Panc1 (cell line): ENCODE data around the gene NSMCE1. TPM values are rescaled to one million over a fixed set of nuclear protein-coding genes. Genes with fewer than 3 reads are reported as not detected.

Source experiments
- ATAC-seq: fragments of 200-7000 bp; cut with Tn5 transposase; 2 replicates; pipeline ENCODE4 v1.9.1; 2020; ENCODE audit warnings: mild to moderate bottlenecking, moderate library complexity
- BruUV-seq: library from RNA; stranded (reverse); fragments of 400-500 nt; replicated peaks from 2 replicates; lab custom pipeline; 2021; lab: Mats Ljungman, UMichigan
- CTCF ChIA-PET: fragments of 300-600 bp; sonication (Branson Sonifier 250); formaldehyde crosslinking; loops from one replicate; lab custom pipeline; 2022; ENCODE audit warnings: antibody characterized with exemption; lab: Charles Lee
- POLR2A ChIA-PET: fragments of 300-600 bp; sonication (Branson Sonifier 250); formaldehyde crosslinking; loops from one replicate; lab custom pipeline; 2022; ENCODE audit warnings: antibody characterized with exemption; lab: Charles Lee
- DNase-seq: peaks from one replicate; pipeline ENCODE4 v3.0.0-alpha.2; 2010; ENCODE audit warnings: low read depth, low spot score
- H3K27ac ChIP-seq: 2 replicates; pipeline ENCODE4 v1.5.1; 2011; ENCODE audit warnings: mild to moderate bottlenecking, low read length, inconsistent platforms
- H3K27me3 ChIP-seq: fragments of 200-500 bp; sonication (Bioruptor generic); 2 replicates; pipeline ENCODE4 v1.6.0; 2014; ENCODE audit warnings: low read length, inconsistent platforms; ENCODE audit not compliant: control insufficient read depth, insufficient read depth
- H3K36me3 ChIP-seq: fragments of 200-500 bp; sonication (Bioruptor generic); 2 replicates; pipeline ENCODE4 v1.5.1; 2014; ENCODE audit warnings: inconsistent platforms, mild to moderate bottlenecking, low read length, moderate library complexity; ENCODE audit not compliant: control insufficient read depth, insufficient read depth
- H3K4me1 ChIP-seq: 2 replicates; pipeline ENCODE4 v1.5.1; 2011; ENCODE audit warnings: inconsistent platforms, mild to moderate bottlenecking, low read length, moderate library complexity; ENCODE audit not compliant: control insufficient read depth, insufficient read depth
- H3K4me3 ChIP-seq, 2 experiments: 2 replicates each; pipeline ENCODE4 v1.5.1; 2011 to 2012; ENCODE audit warnings: low read depth in 2 of 2, low read length in 2 of 2, mild to moderate bottlenecking in 2 of 2, inconsistent platforms in 1 of 2, moderate library complexity in 1 of 2
- H3K9me3 ChIP-seq: fragments of 200-500 bp; sonication (Bioruptor generic); 2 replicates; pipeline ENCODE4 v1.5.1; 2014; ENCODE audit warnings: low read depth, mild to moderate bottlenecking, inconsistent platforms, low read length, moderate library complexity; ENCODE audit not compliant: control insufficient read depth, insufficient read depth
- POLR2AphosphoS5 ChIP-seq: IDR thresholded peaks from 2 replicates; pipeline ENCODE4 v1.6.1; 2012; ENCODE audit warnings: mild to moderate bottlenecking, low read depth, low read length, moderate library complexity
- SIN3A ChIP-seq: IDR thresholded peaks from 2 replicates; pipeline ENCODE4 v1.6.1; 2012; ENCODE audit warnings: low read depth, mild to moderate bottlenecking, low read length, moderate library complexity, borderline replicate concordance; ENCODE audit not compliant: insufficient read depth
- TCF7L2 ChIP-seq: IDR thresholded peaks from 2 replicates; pipeline ENCODE4 v1.6.1; 2011; ENCODE audit warnings: mild to moderate bottlenecking, low read depth, low read length, inconsistent platforms
- in situ Hi-C: cut with HindIII; loops from 2 replicates; pipeline ENCODE4 v1.10.0; 2016; ENCODE audit warnings: low sequenced_read_pairs, low pct_unique_long_range_greater_than_20kb
- intact Hi-C: fragments of 100-400 bp; cut with micrococcal nuclease; formaldehyde crosslinking; loops from one replicate; pipeline ENCODE4 v1.10.0; 2022; ENCODE audit not compliant: unreplicated experiment
- total RNA-seq: library from RNA; stranded (reverse); gene quantifications from one replicate; pipeline ENCODE4 v1.2.1, GENCODE V29; 2021; ENCODE audit not compliant: unreplicated experiment
- TF ChIP-seq, protein P1 (sequence below), 2 experiments: IDR thresholded peaks; 2 replicates each; pipeline ENCODE4 v1.6.1; 2011 to 2012; ENCODE audit warnings: low read depth in 2 of 2, control low read depth in 1 of 2, low read length in 1 of 2, mild to moderate bottlenecking in 1 of 2, moderate library complexity in 1 of 2; ENCODE audit not compliant: insufficient read depth in 1 of 2
- TF ChIP-seq, protein P2 (sequence below): fragments of 450-650 bp; IDR thresholded peaks from 2 replicates; pipeline ENCODE4 v1.5.1; 2017; ENCODE audit warnings: mild to moderate bottlenecking

Gene NSMCE1
- total RNA-seq, 1 experiment from 2014 or later = 48.2 TPM

DNA sequence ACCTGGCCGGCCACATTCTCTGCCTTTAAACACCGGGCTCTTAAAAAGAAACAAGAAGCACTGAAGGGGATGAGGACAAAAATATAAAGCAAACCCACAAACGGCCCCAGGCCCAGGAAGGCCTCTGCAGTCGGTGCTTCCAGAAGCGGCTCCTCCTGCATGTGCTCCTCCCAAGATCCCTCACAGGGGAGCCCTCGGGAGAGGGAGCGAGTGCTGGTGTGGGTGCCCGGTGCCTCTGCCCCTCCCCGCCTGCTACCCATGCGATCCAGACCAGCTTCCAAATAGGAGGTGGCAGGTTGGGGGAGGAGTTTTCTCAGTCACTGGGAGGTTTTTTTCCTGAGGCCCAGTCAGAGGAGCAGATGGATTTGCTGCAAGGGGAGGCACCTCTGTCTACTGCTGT is 49.4 kb downstream of the NSMCE1 start:
- Histone ChIP-seq H3K9me3 (no peaks in the 10 kb centered on the region), H3K27ac (no peak overlapping the region), H3K27me3 (no peaks in the 10 kb centered on the region), H3K36me3 (no peaks in the 10 kb centered on the region), H3K4me1 (no peaks in the 10 kb centered on the region), H3K4me3 (no peak overlapping the region)
- no TSS peak for BruUV-seq
- no peak for DNase-seq
- intact Hi-C loops (no loop called here), in situ Hi-C loops (no loop called here)
- POLR2A ChIA-PET = no interaction called here
- ATAC-seq = no peak
- TF ChIP-seq SIN3A (no peak), POLR2AphosphoS5 (no peak), TCF7L2 (no peak)
- TF ChIP-seq, protein P1, sequence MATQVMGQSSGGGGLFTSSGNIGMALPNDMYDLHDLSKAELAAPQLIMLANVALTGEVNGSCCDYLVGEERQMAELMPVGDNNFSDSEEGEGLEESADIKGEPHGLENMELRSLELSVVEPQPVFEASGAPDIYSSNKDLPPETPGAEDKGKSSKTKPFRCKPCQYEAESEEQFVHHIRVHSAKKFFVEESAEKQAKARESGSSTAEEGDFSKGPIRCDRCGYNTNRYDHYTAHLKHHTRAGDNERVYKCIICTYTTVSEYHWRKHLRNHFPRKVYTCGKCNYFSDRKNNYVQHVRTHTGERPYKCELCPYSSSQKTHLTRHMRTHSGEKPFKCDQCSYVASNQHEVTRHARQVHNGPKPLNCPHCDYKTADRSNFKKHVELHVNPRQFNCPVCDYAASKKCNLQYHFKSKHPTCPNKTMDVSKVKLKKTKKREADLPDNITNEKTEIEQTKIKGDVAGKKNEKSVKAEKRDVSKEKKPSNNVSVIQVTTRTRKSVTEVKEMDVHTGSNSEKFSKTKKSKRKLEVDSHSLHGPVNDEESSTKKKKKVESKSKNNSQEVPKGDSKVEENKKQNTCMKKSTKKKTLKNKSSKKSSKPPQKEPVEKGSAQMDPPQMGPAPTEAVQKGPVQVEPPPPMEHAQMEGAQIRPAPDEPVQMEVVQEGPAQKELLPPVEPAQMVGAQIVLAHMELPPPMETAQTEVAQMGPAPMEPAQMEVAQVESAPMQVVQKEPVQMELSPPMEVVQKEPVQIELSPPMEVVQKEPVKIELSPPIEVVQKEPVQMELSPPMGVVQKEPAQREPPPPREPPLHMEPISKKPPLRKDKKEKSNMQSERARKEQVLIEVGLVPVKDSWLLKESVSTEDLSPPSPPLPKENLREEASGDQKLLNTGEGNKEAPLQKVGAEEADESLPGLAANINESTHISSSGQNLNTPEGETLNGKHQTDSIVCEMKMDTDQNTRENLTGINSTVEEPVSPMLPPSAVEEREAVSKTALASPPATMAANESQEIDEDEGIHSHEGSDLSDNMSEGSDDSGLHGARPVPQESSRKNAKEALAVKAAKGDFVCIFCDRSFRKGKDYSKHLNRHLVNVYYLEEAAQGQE (IDR thresholded peaks at IDR 0.05; ENCODE audit: insufficient read depth in 1 of 2, low read depth in 2 of 2, low read length in 1 of 2) = no peak
- TF ChIP-seq, protein P2, sequence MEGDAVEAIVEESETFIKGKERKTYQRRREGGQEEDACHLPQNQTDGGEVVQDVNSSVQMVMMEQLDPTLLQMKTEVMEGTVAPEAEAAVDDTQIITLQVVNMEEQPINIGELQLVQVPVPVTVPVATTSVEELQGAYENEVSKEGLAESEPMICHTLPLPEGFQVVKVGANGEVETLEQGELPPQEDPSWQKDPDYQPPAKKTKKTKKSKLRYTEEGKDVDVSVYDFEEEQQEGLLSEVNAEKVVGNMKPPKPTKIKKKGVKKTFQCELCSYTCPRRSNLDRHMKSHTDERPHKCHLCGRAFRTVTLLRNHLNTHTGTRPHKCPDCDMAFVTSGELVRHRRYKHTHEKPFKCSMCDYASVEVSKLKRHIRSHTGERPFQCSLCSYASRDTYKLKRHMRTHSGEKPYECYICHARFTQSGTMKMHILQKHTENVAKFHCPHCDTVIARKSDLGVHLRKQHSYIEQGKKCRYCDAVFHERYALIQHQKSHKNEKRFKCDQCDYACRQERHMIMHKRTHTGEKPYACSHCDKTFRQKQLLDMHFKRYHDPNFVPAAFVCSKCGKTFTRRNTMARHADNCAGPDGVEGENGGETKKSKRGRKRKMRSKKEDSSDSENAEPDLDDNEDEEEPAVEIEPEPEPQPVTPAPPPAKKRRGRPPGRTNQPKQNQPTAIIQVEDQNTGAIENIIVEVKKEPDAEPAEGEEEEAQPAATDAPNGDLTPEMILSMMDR = no peak
- CTCF ChIA-PET = no interaction called here

GRCh38 chr16:27218756-27219155 is 49.8 kb downstream of the NSMCE1 start:
- in situ Hi-C loops (no loop called here), intact Hi-C loops (no loop called here)
- no TSS peak for BruUV-seq
- CTCF ChIA-PET = no interaction called here
- ATAC-seq (no peak), DNase-seq (no peak)
- H3K4me3 ChIP-seq = no peak overlapping the region
- no peaks in the 10 kb centered on the region for H3K4me1 ChIP-seq
- H3K27me3 ChIP-seq = no peaks in the 10 kb centered on the region
- no peaks in the 10 kb centered on the region for H3K36me3 ChIP-seq
- POLR2A ChIA-PET = no interaction called here
- H3K9me3 ChIP-seq = no peaks in the 10 kb centered on the region
- TF ChIP-seq, protein P2 = no peak
- TF ChIP-seq POLR2AphosphoS5 (no peak), TCF7L2 (no peak), SIN3A (no peak)
- TF ChIP-seq, protein P1 (IDR thresholded peaks at IDR 0.05; ENCODE audit: insufficient read depth in 1 of 2, low read depth in 2 of 2, low read length in 1 of 2) = no peak
- H3K27ac ChIP-seq = no peak overlapping the region
